Activated CD8-positive, alpha-beta T cell treated with anti-CD3 and anti-CD28 coated beads for 36 hours (primary cell): ENCODE results near the gene DAGLB. TPM values are rescaled to one million over a fixed set of nuclear protein-coding genes. Genes with fewer than 3 reads are reported as not detected.
A peak's percentile ranks its signal among the peaks of the same experiment; 100 is the strongest.
"Not testable (repeated sequence)": the region's sequence is repeated elsewhere in the genome, so short reads cannot be mapped to it uniquely, and the experiment has no call there.

ENCODE experiments used
- ATAC-seq: fragments of 200-7000 bp; cut with Tn5 transposase; one replicate; pipeline ENCODE4 v1.10.0; 2021; ENCODE audit warnings: mild to moderate bottlenecking, moderate library complexity
- CTCF ChIA-PET: fragments of 350-600 bp; sonication (Branson Sonifier 250); formaldehyde crosslinking; loops from one replicate; lab custom pipeline; 2021; ENCODE audit warnings: antibody characterized with exemption; lab: Charles Lee
- POLR2A ChIA-PET: fragments of 350-600 bp; sonication (Branson Sonifier 250); formaldehyde crosslinking; loops from one replicate; lab custom pipeline; 2021; ENCODE audit warnings: antibody characterized with exemption; lab: Charles Lee
- DNase-seq: peaks from one replicate; pipeline ENCODE4 v3.0.0-alpha.2; 2020
- H3K27ac Mint-ChIP-seq: one replicate; pipeline ENCODE4 v1.8.0; 2021; ENCODE audit warnings: mild to moderate bottlenecking, mixed read lengths
- H3K27me3 Mint-ChIP-seq: one replicate; pipeline ENCODE4 v1.8.0; 2021; ENCODE audit warnings: mixed read lengths
- H3K36me3 Mint-ChIP-seq: one replicate; pipeline ENCODE4 v1.8.0; 2021; ENCODE audit warnings: low read depth, mixed read lengths
- H3K4me1 Mint-ChIP-seq: one replicate; pipeline ENCODE4 v1.8.0; 2021; ENCODE audit warnings: low read depth, mixed read lengths
- H3K4me3 Mint-ChIP-seq: one replicate; pipeline ENCODE4 v1.8.0; 2021; ENCODE audit warnings: mild to moderate bottlenecking, moderate library complexity, mixed read lengths
- H3K9me3 Mint-ChIP-seq: one replicate; pipeline ENCODE4 v1.8.0; 2021; ENCODE audit warnings: mixed read lengths
- CTCF ChIP-seq: fragments of 200-600 bp; IDR thresholded peaks from one replicate; pipeline ENCODE4 v1.8.0; 2022; ENCODE audit warnings: antibody characterized with exemption, mild to moderate bottlenecking
- intact Hi-C: fragments of 100-400 bp; cut with micrococcal nuclease; formaldehyde crosslinking; loops from one replicate; pipeline ENCODE4 v1.10.0; 2022
- total RNA-seq, 2 experiments: library from RNA; stranded (reverse); gene quantifications; one replicate each; pipeline ENCODE4 v1.2.3, GENCODE V29; 2021

Gene DAGLB
- total RNA-seq, 2 experiments from 2014 or later = 17.7 to 20.2 TPM

GRCh38 chr7:6406121-6406520 is 41.6 kb downstream of the DAGLB start:
- Mint-ChIP-seq H3K9me3 (no peaks in the 10 kb centered on the region), H3K27me3 (no peaks in the 10 kb centered on the region), H3K4me1 (no peaks in the 10 kb centered on the region), H3K36me3 (peaks cover 47% of the 10 kb centered on the region), H3K4me3 (no peak overlapping the region), H3K27ac (no peak overlapping the region)
- ChIA-PET CTCF (no interaction called here), POLR2A (no interaction called here)
- ATAC-seq (no peak), DNase-seq (no peak)
- intact Hi-C loops = no loop called here
- TF ChIP-seq CTCF = no peak

GRCh38 chr7:6403907-6404306 is 43.8 kb downstream of the DAGLB start:
- intact Hi-C loops = no loop called here
- H3K4me1 Mint-ChIP-seq = peaks cover 2% of the 10 kb centered on the region

GRCh38 chr7:6402741-6403140 is 45.0 kb downstream of the DAGLB start:
- no peak for TF ChIP-seq CTCF
- peaks cover 30% of the 10 kb centered on the region for H3K36me3 Mint-ChIP-seq
- peak overlapping the region; percentile 57 for H3K27ac Mint-ChIP-seq
- intact Hi-C loops = no loop called here
- ChIA-PET POLR2A (no interaction called here), CTCF (interaction anchor here (1.4 kb wide), 1 partner anchor 40 kb away, joined by 3 read pairs; no protein-coding TSS in a partner anchor)
- ATAC-seq (no peak), DNase-seq (no peak)
- peaks cover 10% of the 10 kb centered on the region for H3K4me1 Mint-ChIP-seq
- H3K27me3 Mint-ChIP-seq = no peaks in the 10 kb centered on the region
- no peaks in the 10 kb centered on the region for H3K9me3 Mint-ChIP-seq
- H3K4me3 Mint-ChIP-seq = no peak overlapping the region

More at GRCh38 chr7:6403907-6404306, 43.8 kb downstream of the DAGLB start:
- ATAC-seq (no peak), DNase-seq (no peak)
- Mint-ChIP-seq H3K27ac (peak overlapping the region; percentile 51), H3K9me3 (no peaks in the 10 kb centered on the region), H3K27me3 (no peaks in the 10 kb centered on the region), H3K4me3 (no peak overlapping the region), H3K36me3 (peaks cover 33% of the 10 kb centered on the region)
- POLR2A ChIA-PET = interaction anchor here (0.9 kb wide), 1 partner anchor 141 kb away, joined by 3 read pairs; no protein-coding TSS in a partner anchor
- CTCF ChIA-PET = interaction anchor here (1.4 kb wide), 1 partner anchor 39 kb away, joined by 3 read pairs; no protein-coding TSS in a partner anchor
- TF ChIP-seq CTCF = no peak

- no peak for ATAC-seq
- Mint-ChIP-seq H3K9me3 (no peaks in the 10 kb centered on the region), H3K4me3 (no peak overlapping the region), H3K27me3 (no peaks in the 10 kb centered on the region), H3K36me3 (peaks cover 26% of the 10 kb centered on the region), H3K27ac (no peak overlapping the region), H3K4me1 (peaks cover 10% of the 10 kb centered on the region)
- CTCF ChIA-PET = no interaction called here
- DNase-seq = no peak
- intact Hi-C loops = no loop called here
- TF ChIP-seq CTCF = no peak
- POLR2A ChIA-PET = no interaction called here
These were observed 45.7 kb downstream of the DAGLB start for GRCh38 chr7:6402041-6402440.

GRCh38 chr7:6401536-6401935 is 46.2 kb downstream of the DAGLB start:
- no peak for ATAC-seq
- Mint-ChIP-seq H3K27ac (peak overlapping the region; percentile 1), H3K9me3 (no peaks in the 10 kb centered on the region), H3K4me1 (peaks cover 10% of the 10 kb centered on the region), H3K36me3 (peaks cover 26% of the 10 kb centered on the region), H3K4me3 (no peak overlapping the region), H3K27me3 (no peaks in the 10 kb centered on the region)
- TF ChIP-seq CTCF = no peak
- DNase-seq = no peak
- CTCF ChIA-PET = no interaction called here
- POLR2A ChIA-PET = interaction anchor here (0.7 kb wide), 1 partner anchor 16 kb away, joined by 3 read pairs; no protein-coding TSS in a partner anchor
- intact Hi-C loops = no loop called here

- CTCF ChIA-PET, DNase-seq, H3K27ac Mint-ChIP-seq, H3K9me3 Mint-ChIP-seq, H3K4me3 Mint-ChIP-seq, POLR2A ChIA-PET, H3K27me3 Mint-ChIP-seq, intact Hi-C loops, ATAC-seq: not testable (repeated sequence)
- Mint-ChIP-seq H3K4me1 (peaks cover 21% of the 10 kb centered on the region), H3K36me3 (peaks cover 33% of the 10 kb centered on the region)
These were observed 47.3 kb downstream of the DAGLB start for GRCh38 chr7:6400243-6401105.
